Keratinocyte (primary cell): Measurements from ENCODE around the gene MSX2.

ENCODE experiments used
- CTCF ChIP-seq, 3 experiments: IDR thresholded peaks in 1 of 3; conservative IDR thresholded peaks in 1 of 3; optimal IDR thresholded peaks in 1 of 3; 2 replicates in 2 of 3; 3 replicates in 1 of 3; pipeline versions ENCODE3 to v1.5.1; 2011; ENCODE audit warnings: low read length in 3 of 3, mild to moderate bottlenecking in 3 of 3, moderate library complexity in 2 of 3, control low read depth in 1 of 3, inconsistent platforms in 1 of 3; ENCODE audit not compliant: insufficient read depth in 2 of 3; ENCODE audit errors: extremely low read depth in 1 of 3
- EZH2 ChIP-seq: IDR thresholded peaks from one replicate; pipeline ENCODE4 v1.6.1; 2012; ENCODE audit warnings: inconsistent platforms, mild to moderate bottlenecking, low read length, moderate library complexity

- no peak for TF ChIP-seq CTCF (optimal IDR thresholded peaks at IDR 0.05 in 1 of 3, IDR thresholded peaks at IDR 0.05 in 1 of 3, conservative IDR thresholded peaks at IDR 0.05 in 1 of 3; ENCODE audit: extremely low read depth in 1 of 3, insufficient read depth in 2 of 3, low read length in 3 of 3)
- no peak for TF ChIP-seq EZH2
These were observed 44.6 kb downstream of the MSX2 start for GRCh38 chr5:174769005-174769404.
